Skeletal muscle cell (primary cell): ENCODE data around the gene DPP6.

Source experiments
- DNase-seq: peaks from one replicate; pipeline ENCODE4 v3.0.0-alpha.2; 2010; ENCODE audit warnings: low read depth
- H3K4me3 ChIP-seq: 2 replicates; pipeline ENCODE4 v1.5.1; 2011; ENCODE audit warnings: low read depth, mild to moderate bottlenecking, control low read depth, low read length, moderate library complexity

Gene DPP6

DNA sequence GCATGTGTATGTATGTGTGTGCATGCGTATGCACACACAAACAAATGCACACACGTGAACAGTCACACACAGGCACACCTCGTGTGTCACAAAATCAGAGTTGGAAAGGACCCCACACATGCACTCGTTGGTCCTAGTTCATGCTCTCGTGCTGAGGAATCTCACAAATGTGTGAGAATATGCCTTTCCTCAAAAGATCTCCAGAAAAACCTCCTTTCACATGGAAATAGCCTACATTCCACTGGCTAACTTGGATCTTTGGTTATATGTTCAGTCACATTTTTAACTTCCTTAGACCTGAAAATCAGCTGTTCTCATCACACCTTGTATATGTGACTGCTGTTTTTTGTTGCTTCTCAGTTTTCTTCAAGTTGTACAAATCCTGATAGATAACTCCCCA is 256.7 kb downstream of the DPP6 start:
- DNase-seq = no peak
- no peak overlapping the region for H3K4me3 ChIP-seq

DNA sequence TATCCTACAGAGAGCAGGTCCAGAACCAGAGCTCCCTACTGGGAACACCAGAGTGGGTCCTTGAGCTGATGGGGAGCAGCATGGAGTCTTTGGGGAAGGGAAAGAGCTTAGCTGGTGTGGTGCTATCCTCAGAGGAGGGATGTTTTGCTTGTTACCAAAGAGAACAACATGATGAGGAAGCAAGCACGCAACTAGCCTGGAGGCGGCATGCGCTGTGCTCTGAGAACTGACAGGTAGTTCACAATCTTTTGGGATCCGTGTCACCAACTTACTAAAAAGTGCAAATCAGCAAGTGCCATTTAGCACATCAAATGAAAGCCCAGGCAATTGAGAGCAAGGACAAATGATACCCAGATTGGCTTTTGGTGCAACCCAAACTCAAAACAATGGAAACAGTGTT is 257.9 kb downstream of the DPP6 start:
- DNase-seq = no peak
- no peak overlapping the region for H3K4me3 ChIP-seq

DNA sequence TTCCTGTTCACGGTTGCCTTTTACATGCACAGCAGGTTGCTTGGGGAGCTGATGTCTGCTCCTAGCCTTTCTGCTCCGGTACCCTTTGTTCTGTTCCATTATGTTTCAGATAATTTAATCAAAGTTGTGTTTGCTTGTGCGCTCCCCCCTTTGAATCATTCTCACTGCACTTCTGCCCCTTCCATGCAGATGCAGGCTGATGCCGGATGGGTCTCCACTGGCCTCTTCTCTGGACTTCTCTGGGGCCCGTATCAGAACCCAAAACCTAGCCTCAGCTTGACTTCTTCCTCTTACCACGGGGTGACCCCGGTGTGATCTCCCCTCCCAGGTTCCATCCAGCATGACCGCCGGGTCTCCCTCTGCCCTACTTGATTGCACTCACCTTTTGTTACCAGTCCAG is 272.0 kb downstream of the DPP6 start:
- no peak for DNase-seq
- H3K4me3 ChIP-seq = no peak overlapping the region

DNA sequence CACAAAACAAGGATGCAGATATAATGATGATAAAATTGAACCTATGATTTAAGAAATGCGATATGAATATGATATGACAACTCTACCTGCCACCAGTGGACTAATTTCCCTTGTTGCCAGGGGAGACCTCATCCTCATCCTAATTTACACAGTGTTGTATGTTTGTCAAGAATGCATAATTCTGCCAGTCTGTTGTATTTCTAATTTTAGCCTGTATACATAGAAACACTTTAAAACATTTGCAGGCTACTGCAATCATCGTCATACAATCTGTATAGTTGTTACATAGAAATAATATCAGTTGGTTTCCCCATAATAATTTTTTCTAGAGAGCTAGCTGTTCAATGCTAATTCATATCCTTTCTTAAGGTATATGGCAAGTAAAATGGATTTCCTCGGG is 274.2 kb downstream of the DPP6 start:
- no peak for DNase-seq

DNA sequence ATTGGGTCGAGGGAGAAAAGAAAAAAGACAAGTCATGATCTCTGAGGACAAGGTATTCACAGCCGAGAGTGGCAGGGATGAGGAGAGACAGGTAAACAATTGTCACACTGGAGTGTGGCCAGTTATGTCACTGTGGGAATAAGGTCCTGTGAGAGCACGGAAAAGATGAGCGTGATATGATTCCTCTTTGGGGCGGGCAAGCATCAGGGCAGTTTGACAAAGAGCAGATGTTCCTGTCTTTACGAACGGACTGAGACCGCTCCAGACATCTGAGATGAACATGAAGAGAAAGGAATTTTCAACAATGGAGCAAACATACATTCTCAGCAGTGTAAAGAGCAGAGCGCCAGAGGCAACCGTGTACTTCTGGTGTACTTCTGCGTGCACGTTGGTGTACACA is 278.1 kb downstream of the DPP6 start:
- no peak for DNase-seq

More for the DNA sequence above, 274.2 kb downstream of the DPP6 start:
- no peak overlapping the region for H3K4me3 ChIP-seq

DNA sequence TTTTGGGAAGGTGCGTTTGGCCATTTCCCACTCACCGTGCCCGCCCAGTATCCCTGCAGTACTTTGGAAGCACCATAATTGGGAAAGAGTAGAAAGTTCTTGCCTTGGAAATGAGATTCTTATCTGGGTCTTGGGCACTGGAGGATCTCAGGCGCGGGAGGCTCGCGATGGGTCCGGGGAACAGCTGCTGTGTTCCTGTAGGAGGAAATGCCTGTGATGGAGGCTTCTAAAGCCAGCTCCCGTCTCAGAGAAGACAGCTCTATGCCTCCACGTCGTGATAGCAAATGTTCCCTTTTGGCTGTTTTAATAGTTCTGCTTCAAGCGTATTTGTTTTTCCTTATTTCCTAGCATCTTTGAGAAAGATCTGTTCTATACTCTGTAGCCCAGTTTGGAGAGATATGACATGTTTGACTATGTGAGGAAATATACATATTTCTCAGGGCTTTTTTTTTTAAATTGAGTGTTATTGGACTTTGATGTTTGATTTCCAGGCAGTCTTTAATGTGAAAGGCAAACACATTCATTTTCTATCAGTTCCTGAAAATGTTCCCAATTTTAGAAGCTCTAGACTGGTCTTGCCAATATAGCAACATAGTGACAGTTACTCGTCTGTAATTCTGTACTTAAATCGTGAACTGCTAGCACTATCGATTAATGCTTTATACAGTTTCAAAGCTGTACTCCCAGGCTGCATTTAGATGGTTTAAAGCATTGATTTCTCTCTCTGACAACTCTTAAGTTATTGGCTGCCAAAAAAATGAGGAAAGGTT is 280.8 kb downstream of the DPP6 start:
- no peak overlapping the region for H3K4me3 ChIP-seq
- no peak for DNase-seq

More for the DNA sequence above, 278.1 kb downstream of the DPP6 start:
- H3K4me3 ChIP-seq = no peak overlapping the region

DNA sequence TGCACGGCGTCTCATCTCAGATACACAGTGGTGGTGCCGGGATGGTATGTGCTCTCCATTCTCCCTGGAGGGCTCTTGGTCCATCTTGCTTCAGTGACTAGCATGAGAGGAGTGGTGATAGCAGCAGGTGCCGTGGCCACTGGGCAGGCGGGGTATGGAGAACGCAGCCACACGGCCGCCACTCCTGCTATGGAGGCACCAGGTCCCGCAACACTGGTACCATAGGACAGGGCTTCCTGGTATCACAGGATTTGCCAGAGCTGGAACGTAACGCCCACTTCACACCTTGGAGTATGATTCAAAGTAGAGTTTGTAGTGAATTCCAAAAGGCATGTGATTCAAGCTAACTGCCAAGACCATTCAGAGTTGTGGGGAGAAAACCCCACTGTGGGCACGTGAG is 284.1 kb downstream of the DPP6 start:
- no peak for DNase-seq
- H3K4me3 ChIP-seq = no peak overlapping the region

DNA sequence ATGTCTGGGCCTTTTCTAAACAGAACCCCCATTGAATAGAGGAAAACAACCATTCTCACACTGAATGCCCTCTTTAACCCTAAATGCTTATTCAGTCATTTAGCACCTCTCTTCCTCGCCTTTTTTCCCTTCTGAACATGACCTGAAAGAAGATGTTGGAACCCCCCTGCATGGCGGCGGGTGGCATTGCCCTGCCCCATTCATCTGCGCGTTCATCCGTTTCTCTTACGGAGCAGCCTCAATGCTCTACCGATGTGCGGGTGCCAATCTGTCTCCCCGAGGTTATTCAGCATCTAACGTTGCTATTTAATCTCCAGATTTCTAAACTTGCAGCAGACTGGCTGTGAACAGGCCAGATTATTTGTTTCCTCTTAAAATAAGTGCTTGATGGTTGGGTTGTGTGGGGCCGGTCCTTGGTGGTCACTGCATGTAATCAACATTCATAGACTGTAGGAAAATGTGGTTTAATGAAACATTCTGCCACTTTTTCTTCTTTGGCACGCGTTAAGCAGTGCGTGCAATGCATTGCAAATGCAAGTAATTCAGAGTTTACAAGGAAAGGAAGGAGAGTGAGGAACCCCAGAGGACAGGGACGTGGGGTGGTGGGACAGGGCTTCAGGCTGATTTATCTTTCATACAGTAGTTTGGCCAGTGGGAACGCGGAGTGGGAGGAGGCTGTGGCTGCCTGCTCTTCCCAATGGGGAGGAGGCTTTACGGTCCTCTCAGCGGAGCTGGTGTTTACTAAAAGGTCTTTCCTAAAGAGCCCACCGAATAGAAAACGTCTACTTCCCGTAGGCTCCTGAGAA is 286.7 kb downstream of the DPP6 start:
- DNase-seq = no peak
- H3K4me3 ChIP-seq = no peak overlapping the region

DNA sequence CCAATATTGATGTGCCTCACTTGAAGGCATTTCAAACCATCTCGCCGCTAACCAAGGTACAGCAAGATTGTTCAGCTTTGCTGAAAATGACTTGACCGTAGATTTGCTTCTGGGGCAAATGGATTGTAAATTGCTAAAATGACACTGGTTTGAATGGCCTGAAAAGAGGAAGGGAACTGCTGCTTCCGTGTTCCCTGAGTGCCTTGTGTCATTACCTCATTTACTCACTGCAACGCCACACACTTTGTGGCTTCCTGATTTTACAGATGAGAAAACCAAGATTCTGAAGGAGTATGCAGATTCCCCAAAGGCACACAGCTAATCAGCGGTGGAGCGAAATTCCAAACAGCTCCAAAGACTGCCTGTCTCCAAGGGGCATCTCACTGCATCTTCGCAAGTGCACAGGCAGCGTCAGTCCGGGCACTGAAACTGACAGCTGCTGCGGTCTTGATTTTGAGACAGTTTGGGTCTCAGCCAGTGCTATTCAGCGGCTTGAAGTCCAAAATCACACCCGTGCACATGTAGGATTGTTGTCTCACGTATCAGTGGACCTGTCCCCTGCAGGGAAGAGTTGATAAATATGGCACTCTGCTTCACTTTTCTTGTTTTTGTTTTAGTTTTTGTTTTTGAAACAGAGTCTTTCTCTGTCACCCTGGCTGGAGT is 290.9 kb downstream of the DPP6 start:
- no peak overlapping the region for H3K4me3 ChIP-seq
- DNase-seq = no peak

DNA sequence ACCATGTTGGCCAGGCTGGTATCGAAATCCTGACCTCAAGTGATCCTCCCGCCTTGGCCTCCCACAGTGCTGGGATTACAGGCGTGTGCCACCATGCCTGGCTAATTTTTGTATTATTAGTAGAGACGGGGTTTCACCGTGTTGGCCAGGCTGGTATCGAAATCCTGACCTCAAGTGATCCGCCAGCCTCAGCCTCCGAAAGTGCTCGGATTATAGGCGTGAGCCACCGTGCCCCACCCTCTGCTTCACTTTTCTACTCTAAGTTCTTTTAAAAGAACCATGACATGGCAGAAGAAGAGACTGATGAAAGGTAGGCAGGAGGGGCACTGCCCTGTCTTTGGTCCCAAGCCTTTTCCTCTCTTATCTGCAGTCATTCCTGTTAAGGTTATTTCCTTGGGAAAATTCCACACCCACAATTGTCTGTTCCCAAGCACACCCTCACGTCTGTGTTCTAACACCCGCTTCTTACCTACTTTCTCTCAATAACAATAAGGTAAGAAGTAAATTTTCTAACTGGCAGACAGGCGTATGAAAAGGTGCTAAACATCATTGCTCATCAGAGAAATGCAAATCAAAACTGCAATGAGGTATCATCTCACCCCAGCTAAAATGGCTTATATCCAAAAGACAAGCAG is 291.7 kb downstream of the DPP6 start:
- DNase-seq = no peak
- no peak overlapping the region for H3K4me3 ChIP-seq

DNA sequence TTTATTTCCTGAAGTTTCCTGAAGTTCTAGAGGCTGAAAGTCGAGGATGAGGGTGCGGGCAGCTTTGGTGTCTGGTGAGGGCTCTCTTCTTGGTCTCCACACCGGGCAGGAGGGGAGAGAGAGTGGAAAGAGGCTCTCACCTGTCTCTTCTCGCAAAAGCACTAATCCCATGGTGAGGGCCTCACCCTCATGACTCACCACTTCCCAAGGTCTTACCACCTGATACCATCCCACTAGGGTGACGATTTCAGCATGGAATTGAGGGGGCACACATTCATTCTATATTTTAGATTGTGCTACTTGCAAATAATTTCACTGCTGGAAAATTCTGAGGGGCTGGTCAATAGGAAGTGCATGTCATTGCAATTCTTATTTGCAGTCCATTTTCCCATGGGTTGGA is 292.9 kb downstream of the DPP6 start:
- DNase-seq = no peak
- H3K4me3 ChIP-seq = no peak overlapping the region

DNA sequence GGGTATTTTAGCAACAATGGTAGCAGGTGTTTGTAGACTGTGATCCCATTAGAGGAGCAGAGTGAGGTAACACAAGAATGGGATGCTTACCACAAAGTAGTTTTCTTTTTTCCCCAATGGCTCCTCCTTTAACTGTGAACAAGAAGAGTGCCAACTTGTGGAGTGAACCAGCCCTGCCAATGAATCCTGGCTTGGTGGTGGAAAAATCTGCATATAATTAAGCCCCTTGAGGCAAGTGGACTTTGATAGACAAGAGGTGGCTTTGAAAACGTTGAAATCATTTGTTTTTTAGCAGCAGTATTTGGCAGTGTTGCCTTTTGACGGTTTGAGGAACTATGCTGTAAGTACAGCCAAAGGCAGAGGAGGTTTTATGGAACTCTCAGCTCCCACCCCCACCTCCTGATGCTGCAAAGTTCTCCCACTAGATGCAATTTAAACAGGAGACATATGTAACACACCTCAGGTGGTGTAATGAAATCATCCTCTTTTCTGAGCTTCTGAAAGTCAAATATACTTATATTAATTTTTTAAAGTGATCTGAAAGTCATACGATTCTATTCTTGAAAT is 295.6 kb downstream of the DPP6 start:
- DNase-seq = no peak
- H3K4me3 ChIP-seq = no peak overlapping the region

DNA sequence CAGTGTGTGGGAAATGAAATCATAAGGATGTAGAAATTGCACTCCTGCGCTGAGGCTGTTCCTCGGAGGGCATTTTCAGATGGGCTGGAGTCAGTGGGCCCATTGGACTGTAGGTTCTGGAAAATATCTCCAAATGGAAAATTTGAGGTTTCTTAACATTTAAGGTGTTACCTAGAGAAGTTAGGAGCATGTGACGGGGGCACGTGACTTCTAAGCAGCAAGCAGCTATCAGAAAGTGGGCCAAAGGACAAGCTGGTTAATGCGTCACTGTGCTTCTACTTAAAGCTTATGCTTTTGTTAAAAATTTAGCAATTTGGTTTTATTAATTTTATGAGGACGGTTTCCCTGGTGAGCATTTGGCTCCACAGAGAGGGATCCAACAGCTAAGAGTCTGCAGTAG is 298.7 kb downstream of the DPP6 start:
- DNase-seq = no peak
- H3K4me3 ChIP-seq = no peak overlapping the region

DNA sequence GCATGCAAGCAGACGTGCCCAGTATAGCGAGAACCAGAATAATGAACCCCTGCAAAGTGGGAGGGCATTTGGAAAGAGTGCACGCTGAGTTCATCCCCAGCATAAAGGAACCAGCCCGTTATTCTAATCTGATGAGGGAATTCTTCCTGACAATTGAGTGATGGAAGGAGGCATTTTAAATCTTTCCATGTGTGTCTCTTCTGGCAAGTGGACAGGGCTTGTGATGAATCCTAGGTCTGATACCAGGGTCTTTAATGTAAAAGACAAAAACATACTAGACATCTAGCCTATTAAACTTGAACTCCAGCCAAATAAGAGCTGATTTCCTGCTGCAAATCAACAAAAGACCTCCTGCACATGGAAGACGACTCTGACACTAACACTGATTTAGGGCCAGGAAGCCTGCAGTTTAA is 301.2 kb downstream of the DPP6 start:
- no peak overlapping the region for H3K4me3 ChIP-seq
- no peak for DNase-seq

DNA sequence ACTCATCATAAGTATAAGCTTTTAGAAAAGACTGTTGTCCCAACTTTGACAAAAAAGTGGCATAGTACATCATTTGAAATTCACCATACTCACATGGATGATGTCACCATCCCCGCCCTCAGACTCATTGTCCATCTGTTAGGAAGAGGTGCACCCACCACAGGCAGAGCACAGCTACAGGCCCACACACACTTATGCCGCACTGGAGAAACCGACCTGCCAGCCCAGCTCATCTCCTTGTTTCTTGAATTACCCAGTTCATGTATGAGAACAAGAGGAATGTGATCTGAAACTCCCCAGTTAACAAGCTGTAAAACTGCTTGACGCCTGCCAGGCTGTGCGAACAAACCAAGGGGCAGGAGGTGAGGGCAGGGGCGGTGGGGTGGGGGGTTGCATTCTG is 312.0 kb downstream of the DPP6 start:
- no peak for DNase-seq
- H3K4me3 ChIP-seq = no peak overlapping the region

DNA sequence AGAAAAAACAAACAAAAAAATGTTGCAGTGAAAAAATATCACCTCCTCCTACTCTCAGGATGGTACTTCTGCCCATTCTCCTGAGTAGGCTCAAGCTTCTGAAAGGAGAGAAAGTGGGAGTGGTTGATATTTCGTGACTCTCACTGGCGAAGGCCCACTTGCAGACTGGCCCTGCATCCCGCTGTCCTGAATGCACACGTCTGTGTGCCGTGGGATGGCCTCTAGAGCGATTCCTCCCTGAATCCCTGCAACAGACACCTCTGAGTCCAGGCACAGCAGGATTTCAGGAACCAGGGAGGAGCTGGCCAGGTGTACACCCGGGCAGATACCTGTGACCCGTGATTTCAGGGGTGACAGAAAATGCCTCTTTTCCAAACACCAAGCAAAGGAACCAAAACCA is 319.2 kb downstream of the DPP6 start:
- no peak for DNase-seq
- H3K4me3 ChIP-seq = no peak overlapping the region

DNA sequence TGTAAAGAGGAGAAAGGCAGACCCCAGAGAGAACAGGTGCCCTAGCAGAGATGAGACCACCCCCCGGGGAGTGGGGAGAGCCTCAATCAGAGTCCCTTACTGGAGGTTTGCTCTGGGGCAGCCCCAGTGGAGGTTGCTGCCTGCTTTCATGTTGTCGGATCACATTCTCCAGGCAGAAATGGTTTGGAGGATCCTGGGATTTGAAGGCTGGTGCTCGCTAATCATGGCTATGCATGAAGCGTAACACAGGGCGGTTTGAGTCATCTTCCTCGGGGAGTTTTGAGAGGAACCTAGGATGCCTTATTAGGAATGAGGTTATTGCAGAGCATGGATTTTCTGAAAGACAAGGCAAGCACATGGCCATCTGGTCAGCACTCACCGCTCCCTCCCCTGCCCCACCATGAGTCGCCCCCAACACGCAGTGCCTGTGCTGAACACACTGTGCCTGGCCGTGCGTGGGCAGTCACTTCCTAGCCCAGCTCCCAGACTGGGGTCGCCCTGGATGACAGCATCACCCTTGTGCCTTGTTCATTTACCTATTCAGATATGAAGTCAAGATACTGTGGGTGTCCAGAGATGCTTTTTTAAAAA is 319.9 kb downstream of the DPP6 start:
- no peak for DNase-seq
- no peak overlapping the region for H3K4me3 ChIP-seq

DNA sequence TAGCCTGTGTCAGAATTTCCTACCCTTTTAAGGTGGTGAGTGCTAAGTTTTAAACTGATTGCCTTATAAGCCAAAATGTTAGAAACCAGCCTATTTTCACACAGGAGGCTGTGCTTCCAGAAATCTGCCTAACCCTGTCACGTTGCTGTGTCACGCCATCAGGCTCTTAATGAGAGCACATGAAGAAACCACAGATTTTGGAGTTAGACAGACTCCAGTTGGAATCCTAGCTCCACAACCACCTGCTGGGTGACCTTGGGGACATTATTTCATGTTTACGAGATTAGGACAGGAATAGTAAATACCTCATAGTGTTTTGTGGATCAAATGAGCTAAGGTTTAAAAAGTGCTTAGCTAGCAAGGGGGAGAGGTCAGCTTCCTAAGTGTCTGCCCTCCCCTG is 321.8 kb downstream of the DPP6 start:
- no peak for DNase-seq
- H3K4me3 ChIP-seq = no peak overlapping the region

DNA sequence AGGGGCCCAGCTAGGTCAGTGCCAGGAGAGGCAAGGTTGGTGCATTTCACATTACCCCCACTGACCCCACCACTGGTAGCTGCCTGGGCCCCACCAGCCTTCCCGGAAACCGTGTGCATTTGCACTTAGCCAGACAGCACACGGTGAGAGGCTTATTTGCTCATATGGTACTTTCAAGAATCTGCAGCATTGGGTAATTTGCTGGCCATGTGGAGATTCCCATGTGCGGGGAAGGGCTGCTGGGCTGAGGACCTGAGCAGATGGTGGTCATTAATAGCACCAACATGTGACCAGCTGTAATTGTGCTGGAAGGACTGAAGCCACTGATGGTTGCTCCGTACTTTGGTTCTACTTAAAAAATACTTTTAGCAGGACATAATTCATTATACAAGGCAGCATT is 323.8 kb downstream of the DPP6 start:
- no peak overlapping the region for H3K4me3 ChIP-seq
- DNase-seq = no peak
